Anterior cingulate cortex (tissue), 58 donors: ENCODE results near the gene TMEM106C.

Source experiments
- DNase-seq, 58 donors: peaks; one replicate each; lab custom pipeline; 2025; lab: John Stamatoyannopoulos, UW

TMEM106C gene

GRCh38 chr12:47977772-47978597 is 14.6 kb downstream of the TMEM106C start:
- no peak for DNase-seq

GRCh38 chr12:47978598-47978873 is 15.1 kb downstream of the TMEM106C start:
- no peak for DNase-seq

DNA sequence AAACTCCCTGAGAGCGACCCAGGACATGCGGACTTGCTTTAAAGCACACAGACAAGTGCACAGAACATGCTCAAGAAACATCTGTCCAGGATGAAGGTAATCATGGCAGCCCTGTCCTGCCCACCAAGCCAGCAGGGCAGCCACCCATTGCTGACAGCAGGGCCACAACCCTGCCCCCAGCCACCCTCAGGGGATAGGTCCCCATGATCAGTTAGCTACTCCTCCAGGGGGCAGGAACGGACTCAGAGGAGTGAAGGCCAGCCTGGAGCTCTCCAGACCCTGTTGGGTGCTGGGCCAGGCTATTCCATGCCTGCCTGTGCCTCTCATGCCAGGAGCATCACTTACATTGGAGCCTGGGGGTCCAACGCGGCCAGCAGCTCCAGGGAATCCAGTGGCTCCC is 15.8 kb downstream of the TMEM106C start:
- no peak for DNase-seq

- DNase-seq, result no peak
Observed at GRCh38 chr12:47979686-47980085, 16.3 kb downstream of the TMEM106C start.

DNA sequence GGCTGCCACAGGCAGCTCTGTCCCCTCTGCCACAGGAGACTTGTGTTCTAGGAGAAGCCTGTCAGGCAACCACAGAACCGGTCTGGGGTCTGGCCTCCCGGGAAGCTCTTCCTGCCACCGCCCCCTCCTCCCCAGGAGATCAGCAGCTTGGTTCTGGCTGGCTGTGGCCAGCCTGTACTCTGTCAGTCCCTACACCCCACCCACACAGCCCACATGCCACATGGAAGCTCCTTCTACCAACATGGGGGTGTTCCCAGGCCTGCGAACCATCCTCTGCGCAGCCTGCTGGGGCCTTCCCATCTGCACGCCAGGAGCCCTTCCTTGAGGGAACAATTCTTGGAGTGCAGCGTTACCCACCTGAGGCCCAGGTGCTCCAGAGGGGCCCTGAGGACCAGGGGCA is 16.8 kb downstream of the TMEM106C start:
- DNase-seq, result peak in 21 of 58 donors; percentile 11 to 59 (median 29)

GRCh38 chr12:47980779-47981495 is 17.5 kb downstream of the TMEM106C start:
- DNase-seq, result no peak

- DNase-seq, result no peak
Observed at GRCh38 chr12:47981496-47982260, 18.3 kb downstream of the TMEM106C start.

- DNase-seq, result no peak
Observed at GRCh38 chr12:47982311-47982710, 18.9 kb downstream of the TMEM106C start.

- DNase-seq, result no peak
Observed at GRCh38 chr12:47982770-47983169, 19.4 kb downstream of the TMEM106C start.

DNA sequence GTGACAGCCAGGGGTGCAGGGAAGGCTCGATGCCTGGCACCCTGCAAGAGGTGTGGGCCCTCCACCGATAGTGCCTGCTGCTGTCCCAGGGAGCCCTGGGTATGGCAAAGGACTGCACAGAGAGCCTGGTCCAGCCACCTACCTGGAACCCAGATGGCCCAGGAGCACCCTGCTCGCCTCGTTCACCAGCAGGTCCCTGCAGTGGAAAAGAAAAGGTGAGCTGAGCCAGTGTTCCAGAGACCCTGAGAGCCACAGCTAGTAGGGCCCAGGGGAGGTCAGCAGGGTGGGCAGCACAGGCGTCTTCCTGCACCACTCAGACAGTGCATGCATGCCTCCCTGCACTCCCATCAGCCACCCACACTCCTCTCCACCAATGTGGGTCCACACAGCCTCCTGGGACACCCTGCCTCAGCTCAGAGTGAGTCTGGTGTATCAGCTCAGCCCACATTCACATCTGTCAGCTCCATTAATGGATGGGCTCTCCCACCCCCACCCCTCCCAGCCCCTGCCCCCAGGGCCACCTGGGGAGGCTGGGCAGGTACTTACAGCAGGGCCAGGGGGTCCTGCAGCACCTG is 20.2 kb downstream of the TMEM106C start:
- no peak for DNase-seq

- DNase-seq, result no peak
Observed at GRCh38 chr12:47984331-47984801, 21.0 kb downstream of the TMEM106C start.

- no peak for DNase-seq
Observed at GRCh38 chr12:47985596-47986290, 22.3 kb downstream of the TMEM106C start.

GRCh38 chr12:47986291-47986660 is 22.9 kb downstream of the TMEM106C start:
- no peak for DNase-seq

DNA sequence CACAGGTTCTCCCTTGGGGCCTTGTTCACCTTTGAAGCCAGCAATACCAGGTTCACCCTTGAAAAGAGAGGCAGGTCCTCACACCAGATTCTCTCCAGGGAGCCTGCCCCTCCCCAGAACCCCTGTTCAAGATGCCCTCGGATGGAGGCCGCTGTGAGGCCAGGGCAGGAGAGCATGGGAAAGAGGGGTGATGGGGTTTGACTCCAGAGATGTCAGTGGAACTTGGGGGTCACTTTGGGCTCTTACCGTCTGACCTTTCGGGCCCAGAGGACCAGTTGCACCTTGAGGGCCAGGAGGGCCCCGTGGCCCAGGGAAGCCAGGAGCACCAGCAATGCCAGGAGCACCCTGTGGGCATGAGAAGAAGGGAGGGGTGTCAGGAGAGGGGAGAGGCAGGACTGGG is 23.4 kb downstream of the TMEM106C start:
- DNase-seq, result no peak

GRCh38 chr12:47987411-47988072 is 24.1 kb downstream of the TMEM106C start:
- peak in 7 of 58 donors; percentile 6 to 42 (median 16) for DNase-seq

DNA sequence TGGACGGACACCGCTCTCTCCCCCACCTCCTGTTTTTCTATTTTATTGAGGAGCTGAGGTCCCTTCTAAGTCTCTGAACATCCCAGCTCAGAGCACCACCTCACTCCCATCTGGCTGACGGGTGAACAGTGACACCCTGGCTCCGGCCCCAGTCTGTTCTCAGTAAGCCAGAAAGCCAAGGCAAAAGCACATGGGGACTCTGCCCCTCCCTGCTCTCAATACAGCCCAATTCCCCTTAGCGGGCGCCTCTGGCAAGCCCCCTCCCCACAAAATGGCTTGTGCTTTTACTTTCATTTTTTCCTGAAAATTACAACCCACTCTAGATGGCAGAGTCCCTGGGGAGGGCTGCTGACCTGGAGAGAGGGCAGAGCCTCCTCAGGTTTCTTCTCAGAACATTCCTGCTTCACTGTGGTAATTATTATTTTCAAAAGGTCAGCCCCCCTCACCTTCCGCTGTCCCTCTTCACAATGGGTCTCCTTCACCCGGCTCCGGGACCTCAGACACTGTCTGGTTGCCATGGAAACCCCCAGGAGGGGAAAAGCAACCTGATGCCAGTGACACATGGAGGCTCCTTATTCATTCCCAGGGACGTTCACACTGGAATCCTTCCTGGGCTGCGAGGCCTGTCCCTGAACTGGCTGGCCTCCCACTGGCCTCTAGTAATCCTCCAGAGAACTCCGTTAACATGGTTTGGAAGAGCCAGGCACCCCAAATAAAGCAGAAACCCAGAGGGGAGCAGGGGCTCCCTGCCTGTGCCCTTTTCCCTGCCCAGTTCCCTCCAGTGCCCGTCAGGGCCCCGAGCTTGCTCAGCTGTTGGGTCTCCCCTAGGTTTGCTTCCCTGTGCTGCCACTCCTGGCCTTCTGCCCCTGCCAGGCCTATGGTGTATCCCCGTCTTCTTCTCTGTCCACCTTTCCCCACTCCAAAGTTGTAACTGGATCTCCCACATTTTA is 25.0 kb downstream of the TMEM106C start:
- peak in 2 of 58 donors; percentile 6 to 16 for DNase-seq

GRCh38 chr12:47989023-47989417 is 25.6 kb downstream of the TMEM106C start:
- DNase-seq, result no peak

DNA sequence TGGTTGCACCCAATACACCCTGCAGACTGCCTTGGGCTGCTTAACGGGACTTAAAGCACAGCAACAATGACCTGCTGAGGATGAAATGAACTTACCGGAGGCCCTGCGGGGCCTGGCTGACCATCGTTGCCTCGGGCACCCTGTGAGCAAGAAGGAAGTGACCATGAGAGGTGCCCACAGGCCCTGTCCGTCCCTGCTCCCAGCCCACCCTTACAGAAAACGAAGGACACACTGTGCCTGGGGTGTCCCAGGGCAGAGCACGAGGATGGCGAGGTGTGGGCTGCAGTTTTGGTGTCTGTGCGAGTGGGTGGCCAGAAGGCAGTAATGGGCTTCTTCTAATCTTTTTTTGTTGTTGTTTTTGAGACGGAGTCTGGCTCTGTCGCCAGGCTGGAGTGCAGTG is 26.3 kb downstream of the TMEM106C start:
- no peak for DNase-seq
